DOHH2 (cell line): ENCODE data around the gene LRRC56.

Experiments
- H3F3A ChIP-seq: fragments of 200-600 bp; sonication (generic), shearing (Covaris generic); 2 replicates; pipeline ENCODE4 v1.6.0; 2016; ENCODE audit warnings: antibody characterized with exemption, mild to moderate bottlenecking; ENCODE audit not compliant: control insufficient read depth, insufficient read depth
- H3K27ac ChIP-seq: fragments of 200-600 bp; sonication (generic); 2 replicates; pipeline ENCODE4 v1.5.1; 2014; ENCODE audit warnings: low read depth, mild to moderate bottlenecking, low read length, moderate library complexity
- H3K27me3 ChIP-seq: fragments of 200-600 bp; sonication (generic); 2 replicates; pipeline ENCODE4 v1.6.1; 2014; ENCODE audit warnings: mild to moderate bottlenecking, low read length, mixed read lengths; ENCODE audit not compliant: control insufficient read depth
- H3K36me3 ChIP-seq: fragments of 200-600 bp; sonication (generic); 2 replicates; pipeline ENCODE4 v1.6.1; 2014; ENCODE audit warnings: mild to moderate bottlenecking, low read length, moderate library complexity, mixed read lengths; ENCODE audit not compliant: control insufficient read depth
- H3K4me1 ChIP-seq: fragments of 200-600 bp; sonication (generic); 2 replicates; pipeline ENCODE4 v1.6.1; 2014; ENCODE audit warnings: mild to moderate bottlenecking, low read length, mixed read lengths; ENCODE audit not compliant: control insufficient read depth
- H3K4me2 ChIP-seq: fragments of 200-600 bp; sonication (generic); 2 replicates; pipeline ENCODE4 v1.6.0; 2014; ENCODE audit warnings: mild to moderate bottlenecking, low read length, moderate library complexity
- H3K4me3 ChIP-seq: fragments of 200-600 bp; sonication (generic); 2 replicates; pipeline ENCODE4 v1.5.1; 2014; ENCODE audit warnings: mild to moderate bottlenecking, low read length, mixed read lengths
- H3K79me2 ChIP-seq: fragments of 200-600 bp; sonication (generic); 2 replicates; pipeline ENCODE4 v1.6.1; 2014; ENCODE audit warnings: mild to moderate bottlenecking, low read length, mixed read lengths; ENCODE audit not compliant: control insufficient read depth
- H3K9me2 ChIP-seq: fragments of 200-600 bp; sonication (generic); replicated peaks from 2 replicates; pipeline ENCODE4 v1.6.1; 2014; ENCODE audit warnings: mild to moderate bottlenecking, low read length, mixed read lengths; ENCODE audit not compliant: control insufficient read depth
- H3K9me3 ChIP-seq: fragments of 200-600 bp; sonication (generic); 2 replicates; pipeline ENCODE4 v1.6.1; 2014; ENCODE audit warnings: antibody characterized with exemption, low read length, mixed read lengths; ENCODE audit not compliant: control insufficient read depth, insufficient read depth
- H4K20me1 ChIP-seq: fragments of 200-600 bp; sonication (generic); 2 replicates; pipeline ENCODE4 v1.6.0; 2014; ENCODE audit warnings: low read depth, mild to moderate bottlenecking, antibody characterized with exemption, low read length, moderate library complexity; ENCODE audit not compliant: control insufficient read depth, insufficient read depth
- EZH2phosphoT487 ChIP-seq: fragments of 200-600 bp; sonication (generic); IDR thresholded peaks from 2 replicates; pipeline ENCODE4 v1.6.1; 2017; ENCODE audit warnings: borderline replicate concordance, mild to moderate bottlenecking, antibody characterized with exemption, low read length, moderate library complexity, mixed read lengths
- TF ChIP-seq, protein P1 (sequence below): fragments of 200-600 bp; sonication (generic); IDR thresholded peaks from one replicate; pipeline ENCODE4 v1.5.1; 2014; ENCODE audit warnings: antibody characterized with exemption, mild to moderate bottlenecking, low read depth, low read length; ENCODE audit not compliant: poor library complexity, severe bottlenecking

Gene LRRC56

DNA sequence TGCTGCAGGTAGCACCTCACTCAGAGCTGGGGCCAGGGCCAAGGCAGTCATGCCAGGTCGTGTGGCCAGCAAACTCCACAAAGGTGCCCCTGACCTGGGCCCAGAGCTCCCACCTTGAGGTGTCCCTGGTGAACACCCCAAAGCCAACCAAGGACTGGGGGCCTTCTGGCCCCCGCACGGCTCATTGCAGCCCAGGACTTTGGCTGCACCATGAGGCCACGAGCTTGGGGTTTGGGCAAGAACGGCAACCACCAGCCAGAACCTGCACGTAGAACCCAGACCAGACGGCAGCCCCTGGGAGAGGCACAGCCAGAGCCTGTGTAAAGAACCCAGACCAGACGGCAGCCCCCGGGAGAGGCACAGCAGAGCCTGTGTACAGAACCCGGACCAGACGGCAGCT lies 7.8 kb downstream of the LRRC56 start:
- Histone ChIP-seq H4K20me1 (no peaks in the 10 kb centered on the region), H3F3A (no peaks in the 10 kb centered on the region), H3K27ac (no peak overlapping the region), H3K4me3 (no peak overlapping the region), H3K9me2 (no peaks in the 10 kb centered on the region), H3K36me3 (no peaks in the 10 kb centered on the region), H3K27me3 (no peaks in the 10 kb centered on the region), H3K79me2 (no peaks in the 10 kb centered on the region), H3K4me1 (peaks cover 18% of the 10 kb centered on the region), H3K9me3 (no peaks in the 10 kb centered on the region), H3K4me2 (no peak overlapping the region)
- TF ChIP-seq, protein P1, sequence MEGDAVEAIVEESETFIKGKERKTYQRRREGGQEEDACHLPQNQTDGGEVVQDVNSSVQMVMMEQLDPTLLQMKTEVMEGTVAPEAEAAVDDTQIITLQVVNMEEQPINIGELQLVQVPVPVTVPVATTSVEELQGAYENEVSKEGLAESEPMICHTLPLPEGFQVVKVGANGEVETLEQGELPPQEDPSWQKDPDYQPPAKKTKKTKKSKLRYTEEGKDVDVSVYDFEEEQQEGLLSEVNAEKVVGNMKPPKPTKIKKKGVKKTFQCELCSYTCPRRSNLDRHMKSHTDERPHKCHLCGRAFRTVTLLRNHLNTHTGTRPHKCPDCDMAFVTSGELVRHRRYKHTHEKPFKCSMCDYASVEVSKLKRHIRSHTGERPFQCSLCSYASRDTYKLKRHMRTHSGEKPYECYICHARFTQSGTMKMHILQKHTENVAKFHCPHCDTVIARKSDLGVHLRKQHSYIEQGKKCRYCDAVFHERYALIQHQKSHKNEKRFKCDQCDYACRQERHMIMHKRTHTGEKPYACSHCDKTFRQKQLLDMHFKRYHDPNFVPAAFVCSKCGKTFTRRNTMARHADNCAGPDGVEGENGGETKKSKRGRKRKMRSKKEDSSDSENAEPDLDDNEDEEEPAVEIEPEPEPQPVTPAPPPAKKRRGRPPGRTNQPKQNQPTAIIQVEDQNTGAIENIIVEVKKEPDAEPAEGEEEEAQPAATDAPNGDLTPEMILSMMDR = no peak
- TF ChIP-seq EZH2phosphoT487 = no peak

DNA sequence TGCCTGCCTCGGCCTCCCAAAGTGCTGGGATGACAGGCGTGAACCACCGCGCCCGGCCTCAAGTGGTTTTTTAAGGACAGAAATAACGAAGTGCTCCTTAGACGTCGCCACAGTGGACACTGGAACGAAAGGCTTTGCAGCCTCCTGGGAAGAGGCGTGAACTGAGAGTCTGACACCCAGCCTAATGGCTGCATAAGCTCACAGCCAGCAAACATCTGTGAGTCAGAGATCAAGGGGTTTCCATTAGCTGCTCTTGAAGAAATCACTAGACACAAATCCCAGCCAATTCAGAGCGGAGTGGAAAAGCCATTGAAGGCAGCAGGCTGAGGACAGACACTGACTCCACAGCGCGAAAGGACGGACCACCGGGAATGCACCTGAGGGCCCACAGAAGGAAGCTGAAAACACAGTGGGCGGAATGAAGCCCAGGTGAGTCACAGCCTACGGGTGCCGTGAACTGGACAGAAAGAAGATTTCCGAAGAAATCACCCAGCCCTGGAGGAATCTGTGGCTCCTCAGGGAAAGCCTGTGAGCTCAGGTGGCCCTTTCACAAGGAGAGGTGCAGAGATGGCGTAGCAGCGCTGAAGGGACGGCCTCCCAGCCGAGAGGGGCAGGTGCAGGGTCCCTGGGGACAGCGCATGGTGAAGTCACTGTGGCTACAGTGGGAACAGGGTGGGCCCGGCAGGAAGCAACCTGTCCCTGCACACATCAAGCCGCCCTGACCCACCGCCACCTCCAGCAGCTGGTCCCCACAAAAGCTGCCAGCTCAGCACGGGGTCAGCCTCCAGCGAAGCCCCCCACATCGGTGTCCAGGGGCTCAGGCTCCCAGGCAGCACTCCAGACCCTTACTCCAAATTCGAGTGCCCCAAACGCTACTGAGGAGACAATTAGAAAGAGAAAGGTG lies 11.6 kb downstream of the LRRC56 start:
- peaks cover 10% of the 10 kb centered on the region for H3K4me1 ChIP-seq
- H3F3A ChIP-seq = no peaks in the 10 kb centered on the region
- no peaks in the 10 kb centered on the region for H3K9me3 ChIP-seq
- no peaks in the 10 kb centered on the region for H3K9me2 ChIP-seq
- H3K4me2 ChIP-seq = peak overlapping the region; percentile 10; the same call in 1 of the 2 replicates
- TF ChIP-seq EZH2phosphoT487 = no peak
- TF ChIP-seq, protein P1 = no peak
- H4K20me1 ChIP-seq = no peaks in the 10 kb centered on the region
- H3K79me2 ChIP-seq = no peaks in the 10 kb centered on the region
- H3K36me3 ChIP-seq = no peaks in the 10 kb centered on the region
- H3K27ac ChIP-seq = no peak overlapping the region
- H3K27me3 ChIP-seq = no peaks in the 10 kb centered on the region
- no peak overlapping the region for H3K4me3 ChIP-seq

DNA sequence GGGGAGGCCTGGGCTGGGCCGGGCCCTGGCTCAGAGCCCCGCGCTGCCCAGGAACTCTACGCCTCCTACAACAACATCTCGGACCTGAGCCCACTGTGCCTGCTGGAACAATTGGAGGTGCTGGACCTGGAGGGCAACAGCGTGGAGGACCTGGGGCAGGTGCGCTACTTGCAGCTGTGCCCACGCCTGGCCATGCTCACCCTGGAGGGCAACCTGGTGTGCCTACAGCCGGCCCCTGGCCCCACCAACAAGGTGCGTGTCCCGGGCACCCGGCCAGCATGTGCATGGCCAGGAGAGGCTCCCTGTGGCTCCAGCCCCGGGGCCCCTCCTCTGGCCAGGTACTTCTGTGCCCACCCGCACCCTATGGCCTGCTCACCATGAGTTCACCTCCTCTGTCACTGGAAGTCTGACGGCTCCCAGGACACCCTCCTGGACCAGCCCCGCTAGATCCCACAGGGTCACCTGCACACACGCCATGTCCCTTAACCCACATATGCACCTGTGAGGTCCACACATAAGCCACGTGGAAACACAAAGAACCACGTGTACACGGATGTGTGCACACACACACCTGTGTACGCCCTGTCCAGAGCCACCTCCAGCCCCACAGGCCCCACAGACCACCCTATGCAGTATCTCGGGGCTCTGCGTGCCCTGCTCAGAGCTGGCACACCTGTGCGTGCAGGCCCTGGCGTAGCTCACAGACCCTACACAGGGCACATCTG lies 12.9 kb downstream of the LRRC56 start:
- no peaks in the 10 kb centered on the region for H4K20me1 ChIP-seq
- no peak overlapping the region for H3K4me3 ChIP-seq
- H3K9me3 ChIP-seq = no peaks in the 10 kb centered on the region
- H3K27ac ChIP-seq = no peak overlapping the region
- no peaks in the 10 kb centered on the region for H3K36me3 ChIP-seq
- no peaks in the 10 kb centered on the region for H3K79me2 ChIP-seq
- H3K27me3 ChIP-seq = peaks cover under 1% of the 10 kb centered on the region
- H3K9me2 ChIP-seq = no peaks in the 10 kb centered on the region
- peaks cover 17% of the 10 kb centered on the region for H3K4me1 ChIP-seq
- TF ChIP-seq, protein P1 = no peak
- TF ChIP-seq EZH2phosphoT487 = no peak
- H3K4me2 ChIP-seq = no peak overlapping the region
- H3F3A ChIP-seq = no peaks in the 10 kb centered on the region
